Measurements from ENCODE around the gene CHRNB1.

CHRNB1 gene

GRCh38 chr17:7441266-7441665, 3.6 kb upstream of the CHRNB1 start:
- peaks cover 68% of the 10 kb centered on the region for H3K27me3 ChIP-seq (ENCODE audit: control insufficient read depth, insufficient read depth, low read length)
- no peaks in the 10 kb centered on the region for H3K36me3 ChIP-seq (ENCODE audit: control insufficient read depth, insufficient read depth, low read length)
- H3K9me3 ChIP-seq (ENCODE audit: control insufficient read depth, low read length) = no peaks in the 10 kb centered on the region
- peaks cover 43% of the 10 kb centered on the region for H3K4me1 ChIP-seq (ENCODE audit: control insufficient read depth, insufficient read depth, low read length)
- no peak overlapping the region for H3K9ac ChIP-seq (ENCODE audit: low read length)
- H3K4me3 ChIP-seq (ENCODE audit: low read length) = no peak overlapping the region

DNA sequence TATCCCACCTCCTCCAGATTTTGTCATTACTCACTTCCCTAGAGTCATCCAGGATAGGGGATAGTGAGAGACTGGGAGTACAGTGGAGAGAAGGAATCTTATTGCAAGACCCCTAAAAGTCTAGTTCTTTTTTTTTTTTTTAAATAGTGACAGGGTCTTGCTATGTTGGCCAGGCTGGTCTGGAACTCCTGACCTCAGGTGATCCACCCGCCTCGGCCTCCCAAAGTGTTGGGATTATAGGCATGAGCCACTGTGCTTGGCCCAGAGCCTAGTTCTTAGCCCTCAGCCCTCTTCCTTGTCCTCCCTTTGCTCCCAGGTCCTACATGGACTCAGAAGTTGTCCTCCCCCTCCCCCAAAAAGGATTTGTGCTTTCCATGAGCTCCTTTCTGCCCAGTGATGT, 2.7 kb upstream of the CHRNB1 start:
- no peak overlapping the region for H3K4me3 ChIP-seq (ENCODE audit: low read length)
- no peaks in the 10 kb centered on the region for H3K9me3 ChIP-seq (ENCODE audit: control insufficient read depth, low read length)
- no peaks in the 10 kb centered on the region for H3K36me3 ChIP-seq (ENCODE audit: control insufficient read depth, insufficient read depth, low read length)
- no peak overlapping the region for H3K9ac ChIP-seq (ENCODE audit: low read length)
- peaks cover 41% of the 10 kb centered on the region for H3K4me1 ChIP-seq (ENCODE audit: control insufficient read depth, insufficient read depth, low read length)
- H3K27me3 ChIP-seq (ENCODE audit: control insufficient read depth, insufficient read depth, low read length) = peaks cover 77% of the 10 kb centered on the region

DNA sequence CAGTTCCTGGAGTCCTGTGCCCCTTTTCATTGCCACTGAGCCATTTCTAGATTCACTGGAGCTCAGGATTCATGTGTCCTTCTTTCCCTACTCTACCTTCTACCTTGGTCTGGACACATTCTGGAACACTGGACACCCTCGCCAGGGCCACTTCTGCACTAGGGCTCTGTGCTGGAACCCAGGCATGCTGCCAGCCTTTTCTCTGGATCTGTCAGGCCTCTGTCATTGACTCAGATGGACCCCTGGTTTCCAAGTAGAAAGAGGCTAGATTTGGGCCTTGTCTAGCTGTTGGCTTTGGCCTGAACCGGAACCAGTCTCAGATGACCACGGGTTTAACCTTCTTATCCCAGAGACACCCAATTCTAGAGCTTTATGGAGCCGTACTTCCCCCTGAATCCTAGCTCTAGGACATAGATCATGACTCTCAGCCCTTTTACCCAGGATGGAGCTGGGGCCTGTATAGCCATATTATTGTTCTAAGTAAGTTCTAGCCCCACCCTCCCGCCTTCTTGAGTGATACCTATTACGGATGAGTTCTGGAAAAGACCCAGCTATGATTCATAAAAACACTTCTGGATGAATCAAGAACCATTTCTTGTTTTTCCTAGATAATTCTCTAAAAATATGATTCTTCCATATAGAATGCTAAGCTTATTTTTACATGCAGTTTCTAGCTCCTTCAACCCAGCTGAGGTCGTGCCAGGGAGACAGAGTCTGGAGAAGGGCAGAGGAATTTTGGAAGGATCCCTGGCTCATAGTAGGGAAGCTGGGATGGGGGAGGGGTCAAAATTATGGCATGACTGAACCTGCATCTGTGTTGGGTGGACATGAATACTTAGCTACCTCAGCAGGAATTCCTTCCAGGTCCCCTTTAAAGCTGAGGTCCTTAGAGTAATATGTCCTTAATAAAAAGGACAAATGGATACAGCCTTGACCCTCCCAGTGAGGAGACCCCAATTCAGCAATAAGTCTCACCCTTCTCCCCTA, 1.1 kb upstream of the CHRNB1 start:
- peaks cover 32% of the 10 kb centered on the region for H3K4me1 ChIP-seq (ENCODE audit: control insufficient read depth, insufficient read depth, low read length)
- no peaks in the 10 kb centered on the region for H3K9me3 ChIP-seq (ENCODE audit: control insufficient read depth, low read length)
- H3K9ac ChIP-seq (ENCODE audit: low read length) = no peak overlapping the region
- no peaks in the 10 kb centered on the region for H3K36me3 ChIP-seq (ENCODE audit: control insufficient read depth, insufficient read depth, low read length)
- H3K4me3 ChIP-seq (ENCODE audit: low read length) = no peak overlapping the region
- peaks cover 75% of the 10 kb centered on the region for H3K27me3 ChIP-seq (ENCODE audit: control insufficient read depth, insufficient read depth, low read length)

- Histone ChIP-seq H3K4me3 (ENCODE audit: low read length) (peak overlapping the region; percentile 33), H3K36me3 (ENCODE audit: control insufficient read depth, insufficient read depth, low read length) (no peaks in the 10 kb centered on the region), H3K4me1 (ENCODE audit: control insufficient read depth, insufficient read depth, low read length) (peaks cover 19% of the 10 kb centered on the region), H3K9ac (ENCODE audit: low read length) (peak overlapping the region; percentile 37), H3K27me3 (ENCODE audit: control insufficient read depth, insufficient read depth, low read length) (peaks cover 58% of the 10 kb centered on the region), H3K9me3 (ENCODE audit: control insufficient read depth, low read length) (no peaks in the 10 kb centered on the region)
Measured at GRCh38 chr17:7445619-7445968, 733 bp downstream of the CHRNB1 start.

- Histone ChIP-seq H3K9ac (ENCODE audit: low read length) (no peak overlapping the region), H3K4me3 (ENCODE audit: low read length) (no peak overlapping the region), H3K36me3 (ENCODE audit: control insufficient read depth, insufficient read depth, low read length) (no peaks in the 10 kb centered on the region), H3K4me1 (ENCODE audit: control insufficient read depth, insufficient read depth, low read length) (peaks cover 14% of the 10 kb centered on the region), H3K27me3 (ENCODE audit: control insufficient read depth, insufficient read depth, low read length) (peaks cover 35% of the 10 kb centered on the region), H3K9me3 (ENCODE audit: control insufficient read depth, low read length) (no peaks in the 10 kb centered on the region)
Measured at GRCh38 chr17:7448461-7448860, 3.6 kb downstream of the CHRNB1 start.

DNA sequence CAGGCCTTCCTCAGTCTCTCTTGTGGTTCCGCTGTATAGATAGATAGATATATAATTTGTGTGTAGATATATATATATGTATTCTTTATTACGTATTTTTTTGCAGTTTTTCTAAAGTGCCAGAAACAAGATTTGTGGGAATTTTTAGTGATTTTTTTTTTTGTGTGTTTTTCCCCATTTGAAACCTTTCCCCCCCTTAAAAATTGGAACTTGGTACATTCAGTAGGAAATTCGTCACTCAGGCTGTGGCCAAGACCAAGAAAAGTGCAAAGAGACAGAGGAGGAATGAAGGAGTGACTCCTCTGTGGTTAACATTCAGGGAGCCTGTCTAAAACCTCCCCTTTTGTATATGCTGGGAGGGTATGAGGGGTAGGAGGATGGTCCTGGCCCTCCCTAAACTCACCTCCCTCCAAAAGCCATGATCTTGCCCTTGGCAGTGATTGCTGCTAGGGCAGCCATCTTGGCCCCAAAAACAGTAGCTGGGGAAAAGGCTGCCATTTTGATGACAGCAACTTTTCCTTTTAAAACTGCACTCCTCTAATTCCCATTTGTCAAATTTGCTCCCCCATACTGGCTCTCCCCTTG, 15.2 kb downstream of the CHRNB1 start:
- H3K36me3 ChIP-seq (ENCODE audit: control insufficient read depth, insufficient read depth, low read length) = no peaks in the 10 kb centered on the region
- H3K27me3 ChIP-seq (ENCODE audit: control insufficient read depth, insufficient read depth, low read length) = no peaks in the 10 kb centered on the region
- no peak overlapping the region for H3K4me3 ChIP-seq (ENCODE audit: low read length)
- H3K9me3 ChIP-seq (ENCODE audit: control insufficient read depth, low read length) = no peaks in the 10 kb centered on the region
- peaks cover 5% of the 10 kb centered on the region for H3K4me1 ChIP-seq (ENCODE audit: control insufficient read depth, insufficient read depth, low read length)
- H3K9ac ChIP-seq (ENCODE audit: low read length) = no peak overlapping the region

DNA sequence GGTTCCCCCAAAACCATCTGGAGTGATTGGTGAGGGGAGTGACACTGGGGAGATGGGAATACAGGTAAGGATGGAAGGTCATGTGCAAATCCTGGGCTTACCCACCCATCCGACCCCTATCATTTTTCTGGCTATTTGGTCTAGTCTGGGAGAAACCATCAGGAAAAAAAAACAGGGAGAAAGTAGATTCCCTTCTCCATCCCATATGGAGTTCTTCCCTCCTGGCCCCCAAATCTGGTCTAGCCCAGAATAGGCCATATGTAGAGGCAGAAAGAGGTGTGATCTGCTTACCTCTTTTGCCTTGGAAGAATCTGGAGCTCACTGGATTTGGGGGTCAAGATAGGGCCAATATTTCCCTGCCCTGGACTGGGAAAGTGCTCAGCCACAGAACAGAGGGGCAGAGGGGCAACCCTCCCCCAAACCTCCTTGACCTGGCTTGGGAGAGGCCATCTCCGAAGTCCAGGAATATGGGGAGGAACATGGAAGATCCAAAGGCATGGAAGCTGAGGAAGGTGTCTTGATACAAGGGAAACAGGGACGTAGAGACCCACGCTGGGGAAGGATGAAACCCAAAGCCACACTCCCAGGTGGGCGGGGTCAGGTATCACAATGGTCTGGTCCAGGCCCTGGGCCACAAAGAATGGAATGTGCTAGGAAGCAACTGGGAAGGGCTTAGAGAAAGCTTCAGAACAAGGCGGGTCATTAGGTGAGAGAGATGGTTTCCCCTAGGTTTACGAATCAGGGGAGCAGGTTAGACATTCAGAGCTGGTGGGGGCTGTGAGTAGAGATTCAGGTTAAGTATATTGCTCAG, 16.2 kb downstream of the CHRNB1 start:
- H3K4me3 ChIP-seq (ENCODE audit: low read length) = no peak overlapping the region
- peaks cover 5% of the 10 kb centered on the region for H3K4me1 ChIP-seq (ENCODE audit: control insufficient read depth, insufficient read depth, low read length)
- no peaks in the 10 kb centered on the region for H3K36me3 ChIP-seq (ENCODE audit: control insufficient read depth, insufficient read depth, low read length)
- no peaks in the 10 kb centered on the region for H3K9me3 ChIP-seq (ENCODE audit: control insufficient read depth, low read length)
- no peaks in the 10 kb centered on the region for H3K27me3 ChIP-seq (ENCODE audit: control insufficient read depth, insufficient read depth, low read length)
- no peak overlapping the region for H3K9ac ChIP-seq (ENCODE audit: low read length)

DNA sequence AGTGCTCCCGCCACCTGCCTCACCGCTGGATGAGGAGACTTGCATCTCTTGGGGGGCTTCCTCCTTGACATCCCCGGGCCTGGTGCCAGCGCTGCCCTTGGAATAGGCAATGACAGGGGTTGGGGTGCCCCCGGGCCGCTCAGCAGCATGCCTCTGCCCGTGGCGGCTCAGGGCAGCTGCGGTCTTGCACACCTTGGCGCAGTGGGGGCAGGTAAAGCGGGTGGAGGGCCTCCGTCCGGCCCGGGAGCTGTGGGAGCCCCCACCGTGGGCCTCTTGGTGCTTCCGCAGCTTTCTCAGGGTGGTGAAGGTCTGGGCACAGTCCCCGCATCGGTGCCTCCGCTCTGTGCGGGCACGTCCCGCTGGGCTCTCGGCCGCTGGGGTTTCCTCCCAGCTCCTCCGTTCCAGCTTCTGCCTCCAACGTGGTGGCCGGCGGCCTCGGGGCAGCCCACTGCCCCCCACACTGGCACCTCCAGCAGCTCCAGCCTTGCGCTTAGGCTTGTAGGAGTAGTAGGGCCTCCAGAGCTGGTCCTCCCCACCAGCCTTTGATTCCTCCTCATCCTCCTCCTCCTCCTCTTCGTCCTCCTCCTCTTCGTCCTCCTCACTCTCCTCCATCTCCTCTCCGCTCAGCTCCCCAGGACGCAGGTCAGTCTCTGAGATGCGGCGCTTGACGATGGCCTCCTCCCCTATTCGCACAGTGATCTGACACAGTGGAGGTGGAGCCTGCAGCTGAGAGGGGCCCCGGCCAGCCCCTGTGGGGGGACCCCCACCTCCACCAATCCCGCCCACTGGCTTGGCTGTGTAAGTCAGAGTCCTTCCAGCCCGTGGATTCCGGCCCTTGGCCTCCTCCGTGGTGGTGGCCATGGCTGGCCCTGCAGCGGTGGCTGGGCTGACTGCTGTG, 17.9 kb downstream of the CHRNB1 start:
- no peaks in the 10 kb centered on the region for H3K27me3 ChIP-seq (ENCODE audit: control insufficient read depth, insufficient read depth, low read length)
- no peaks in the 10 kb centered on the region for H3K4me1 ChIP-seq (ENCODE audit: control insufficient read depth, insufficient read depth, low read length)
- H3K36me3 ChIP-seq (ENCODE audit: control insufficient read depth, insufficient read depth, low read length) = peaks cover 4% of the 10 kb centered on the region
- no peak overlapping the region for H3K4me3 ChIP-seq (ENCODE audit: low read length)
- no peak overlapping the region for H3K9ac ChIP-seq (ENCODE audit: low read length)
- no peaks in the 10 kb centered on the region for H3K9me3 ChIP-seq (ENCODE audit: control insufficient read depth, low read length)

DNA sequence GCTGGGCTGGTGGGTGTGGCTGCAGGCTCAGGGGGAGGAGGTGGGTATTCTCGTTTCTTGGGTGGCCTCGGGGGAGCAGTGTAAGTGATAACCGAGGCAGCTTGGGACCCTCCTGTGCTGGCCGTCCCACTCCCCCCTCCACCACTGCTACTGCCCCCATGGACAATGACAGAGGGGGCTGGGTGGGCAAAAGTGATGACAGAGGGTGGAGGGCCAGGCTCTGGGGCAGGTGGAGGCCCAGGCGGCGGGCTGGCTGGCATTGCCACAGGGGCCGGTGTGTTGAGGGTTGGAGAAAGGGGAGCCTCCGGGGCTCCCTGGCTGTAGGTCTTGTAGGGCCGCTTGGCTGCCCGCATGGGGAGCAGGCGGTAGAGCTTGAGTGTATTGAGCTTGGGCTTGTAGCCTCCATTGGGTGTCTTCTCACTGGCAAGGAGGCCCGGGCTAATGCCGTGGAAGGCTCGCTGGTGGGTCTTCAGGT, 18.5 kb downstream of the CHRNB1 start:
- H3K9me3 ChIP-seq (ENCODE audit: control insufficient read depth, low read length) = no peaks in the 10 kb centered on the region
- no peak overlapping the region for H3K4me3 ChIP-seq (ENCODE audit: low read length)
- H3K9ac ChIP-seq (ENCODE audit: low read length) = no peak overlapping the region
- no peaks in the 10 kb centered on the region for H3K27me3 ChIP-seq (ENCODE audit: control insufficient read depth, insufficient read depth, low read length)
- H3K4me1 ChIP-seq (ENCODE audit: control insufficient read depth, insufficient read depth, low read length) = no peaks in the 10 kb centered on the region
- peaks cover 4% of the 10 kb centered on the region for H3K36me3 ChIP-seq (ENCODE audit: control insufficient read depth, insufficient read depth, low read length)

DNA sequence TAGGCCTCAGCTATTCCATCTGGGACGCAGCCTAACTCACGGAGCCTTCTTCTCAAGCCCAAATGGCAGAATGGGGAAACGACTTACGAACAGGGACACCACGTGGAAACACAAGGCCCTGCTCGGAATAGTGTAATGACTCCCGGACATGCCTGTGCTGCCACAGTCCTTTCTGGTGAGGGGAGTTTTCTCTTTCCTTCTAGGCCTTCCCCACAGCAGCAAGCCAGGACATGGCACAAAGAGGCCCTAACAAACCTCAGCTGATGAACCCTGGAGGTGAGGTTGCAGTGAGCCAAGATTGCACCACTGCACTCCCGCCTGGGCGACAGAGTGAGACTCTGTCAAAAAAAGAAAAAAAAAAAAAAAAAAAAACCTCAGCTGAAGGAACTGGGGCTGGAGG, 19.2 kb downstream of the CHRNB1 start:
- Histone ChIP-seq H3K9ac (ENCODE audit: low read length) (no peak overlapping the region), H3K9me3 (ENCODE audit: control insufficient read depth, low read length) (no peaks in the 10 kb centered on the region)

DNA sequence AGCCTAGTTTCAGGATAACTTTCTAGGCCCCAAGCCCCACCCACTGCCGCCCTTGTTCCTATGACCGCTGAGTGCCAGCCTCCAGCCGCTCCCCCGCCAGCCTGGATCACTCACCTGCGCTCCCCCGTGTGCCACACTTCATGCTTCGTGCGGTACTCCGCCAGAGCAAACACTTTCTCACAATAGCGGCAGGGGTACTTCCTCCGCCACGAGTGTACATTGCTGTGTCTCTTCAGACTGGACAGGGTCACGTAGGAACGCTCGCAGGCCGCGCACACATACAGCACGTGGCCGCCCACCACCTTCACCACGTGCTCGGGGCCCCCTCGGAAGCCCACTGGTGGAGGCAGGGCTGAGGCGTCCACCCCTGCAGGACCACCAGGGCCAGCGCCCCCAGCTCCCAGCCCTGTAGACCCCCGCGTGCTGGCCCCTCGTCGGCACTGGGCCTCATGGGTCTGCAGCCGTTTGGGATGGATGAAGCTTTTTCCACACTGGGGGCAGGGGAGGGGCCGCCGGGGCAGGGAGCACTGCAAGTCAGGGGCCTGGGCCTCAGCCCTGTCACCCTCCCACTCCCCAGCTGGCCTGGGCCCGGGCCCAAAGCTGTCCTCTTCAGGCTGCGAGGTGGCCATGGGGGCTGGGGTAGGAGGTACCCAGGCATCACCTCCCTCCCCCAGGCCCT, 20.9 kb downstream of the CHRNB1 start:
- no peak overlapping the region for H3K4me3 ChIP-seq (ENCODE audit: low read length)
- no peak overlapping the region for H3K9ac ChIP-seq (ENCODE audit: low read length)
- no peaks in the 10 kb centered on the region for H3K4me1 ChIP-seq (ENCODE audit: control insufficient read depth, insufficient read depth, low read length)
- H3K9me3 ChIP-seq (ENCODE audit: control insufficient read depth, low read length) = no peaks in the 10 kb centered on the region
- H3K36me3 ChIP-seq (ENCODE audit: control insufficient read depth, insufficient read depth, low read length) = peaks cover 4% of the 10 kb centered on the region
- H3K27me3 ChIP-seq (ENCODE audit: control insufficient read depth, insufficient read depth, low read length) = no peaks in the 10 kb centered on the region

More for the DNA sequence above, 19.2 kb downstream of the CHRNB1 start:
- Histone ChIP-seq H3K27me3 (ENCODE audit: control insufficient read depth, insufficient read depth, low read length) (no peaks in the 10 kb centered on the region), H3K4me3 (ENCODE audit: low read length) (no peak overlapping the region), H3K36me3 (ENCODE audit: control insufficient read depth, insufficient read depth, low read length) (peaks cover 4% of the 10 kb centered on the region), H3K4me1 (ENCODE audit: control insufficient read depth, insufficient read depth, low read length) (no peaks in the 10 kb centered on the region)

Data from mucosa of stomach (tissue), 1 donor.